GM10266 (cell line): ENCODE data around the gene CCNY.

Experiments
- DNase-seq: peaks from one replicate; pipeline ENCODE4 v3.0.0; 2012; ENCODE audit errors: extremely low spot score
- CTCF ChIP-seq: IDR thresholded peaks from 2 replicates; pipeline ENCODE4 v1.5.1; 2012; ENCODE audit warnings: mild to moderate bottlenecking, low read depth; ENCODE audit not compliant: control insufficient read depth, insufficient read depth; ENCODE audit errors: missing control alignments

Gene CCNY

GRCh38 chr10:35345383-35345742 lies 9.1 kb downstream of the CCNY start:
- TF ChIP-seq CTCF: no peak
- no peak for DNase-seq

- DNase-seq: no peak
- TF ChIP-seq CTCF: no peak
Measured at GRCh38 chr10:35346248-35346647, 9.9 kb downstream of the CCNY start.

- no peak for TF ChIP-seq CTCF
- DNase-seq: no peak
Measured at GRCh38 chr10:35347121-35347562, 10.8 kb downstream of the CCNY start.

- TF ChIP-seq CTCF: no peak
- DNase-seq: no peak
Measured at GRCh38 chr10:35347899-35348608, 11.7 kb downstream of the CCNY start.

GRCh38 chr10:35348609-35349388 lies 12.5 kb downstream of the CCNY start:
- no peak for DNase-seq
- TF ChIP-seq CTCF: no peak

- no peak for DNase-seq
- no peak for TF ChIP-seq CTCF
Measured at GRCh38 chr10:35349389-35349915, 13.1 kb downstream of the CCNY start.

GRCh38 chr10:35351021-35351420 lies 14.7 kb downstream of the CCNY start:
- DNase-seq: no peak
- TF ChIP-seq CTCF: no peak
